ENCODE results near the gene BRDT.

Gene BRDT

DNA sequence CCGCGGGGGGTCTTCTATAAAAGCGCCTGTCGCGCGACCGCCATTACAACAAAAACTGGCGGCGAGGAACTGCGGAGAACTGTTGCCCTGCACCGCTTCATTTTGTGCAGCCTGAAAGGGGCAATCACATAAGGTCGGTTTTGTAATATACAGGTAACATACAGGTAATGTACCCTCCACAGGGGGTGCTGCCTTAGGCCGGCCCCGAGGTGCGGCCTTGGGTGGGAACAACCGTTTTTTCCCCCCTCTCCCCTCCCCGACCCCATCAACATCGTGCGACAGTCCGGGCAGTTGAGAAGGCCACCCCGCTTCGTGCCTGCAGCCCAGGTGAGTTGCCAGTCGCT is at the start of gene BRDT:
Gene BRDT, plus strand, starts transcription at position 46 of the 344 bp plus-strand sequence. CDS start 13,354 bp downstream, outside the sequence.
- peak within 1 kb of the TSS; percentile 12 for H3K27ac Mint-ChIP-seq

DNA sequence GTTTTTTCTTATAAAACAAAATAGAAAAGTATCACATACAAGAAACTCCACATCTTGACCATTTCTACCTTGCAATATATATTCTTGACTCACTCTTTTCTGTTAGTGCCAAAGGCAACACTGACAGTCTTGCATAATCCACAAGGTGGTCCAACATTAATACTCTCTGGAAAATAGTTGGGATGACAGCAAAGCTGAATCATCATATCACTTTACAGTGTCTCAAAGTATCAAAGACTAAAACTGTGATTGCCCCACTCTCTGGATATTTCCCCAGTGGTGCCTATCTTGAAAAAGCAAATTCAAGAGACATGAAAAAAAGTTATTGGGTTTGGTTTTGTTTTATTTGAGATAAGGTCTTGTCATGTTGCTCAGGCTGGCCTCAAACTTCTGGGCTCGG is 48.6 kb upstream of the BRDT start:
- Mint-ChIP-seq H3K4me1 (ENCODE audit: low read depth) (peaks cover 9% of the 10 kb centered on the region), H3K27ac (no peak overlapping the region), H3K36me3 (ENCODE audit: low read depth) (no peaks in the 10 kb centered on the region), H3K27me3 (no peaks in the 10 kb centered on the region), H3K9me3 (no peaks in the 10 kb centered on the region), H3K4me3 (no peak overlapping the region)
- no peak for DNase-seq

More for the DNA sequence above, at the start of gene BRDT:
- Mint-ChIP-seq H3K9me3 (peaks cover 2% of the 10 kb centered on the region), H3K27me3 (no peaks in the 10 kb centered on the region), H3K4me3 (peak within 1 kb of the TSS; percentile 43), H3K4me1 (ENCODE audit: low read depth) (peaks cover 16% of the 10 kb centered on the region), H3K36me3 (ENCODE audit: low read depth) (no peaks in the 10 kb centered on the region)
- no peak for DNase-seq

DNA sequence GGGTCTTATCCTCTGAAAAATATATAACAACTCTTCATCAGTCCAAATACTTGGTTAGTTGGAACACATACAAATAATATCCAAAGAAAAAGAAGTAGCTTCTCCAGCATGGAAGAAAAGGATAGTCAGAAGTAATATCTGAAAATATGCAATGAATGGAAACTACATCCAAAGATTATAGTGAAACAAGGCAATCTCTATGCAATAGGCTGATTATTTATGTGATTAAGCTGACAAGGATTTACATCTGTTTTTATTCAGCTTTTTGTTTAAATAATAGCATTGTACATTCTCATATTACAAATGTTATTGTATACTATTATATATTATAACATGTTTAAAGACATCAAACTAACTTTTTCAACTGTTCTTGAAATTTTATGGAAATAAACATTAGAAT is 48.0 kb upstream of the BRDT start:
- Mint-ChIP-seq H3K4me3 (no peak overlapping the region), H3K9me3 (no peaks in the 10 kb centered on the region), H3K27me3 (no peaks in the 10 kb centered on the region), H3K4me1 (ENCODE audit: low read depth) (peaks cover 2% of the 10 kb centered on the region), H3K36me3 (ENCODE audit: low read depth) (no peaks in the 10 kb centered on the region), H3K27ac (no peak overlapping the region)
- no peak for DNase-seq

DNA sequence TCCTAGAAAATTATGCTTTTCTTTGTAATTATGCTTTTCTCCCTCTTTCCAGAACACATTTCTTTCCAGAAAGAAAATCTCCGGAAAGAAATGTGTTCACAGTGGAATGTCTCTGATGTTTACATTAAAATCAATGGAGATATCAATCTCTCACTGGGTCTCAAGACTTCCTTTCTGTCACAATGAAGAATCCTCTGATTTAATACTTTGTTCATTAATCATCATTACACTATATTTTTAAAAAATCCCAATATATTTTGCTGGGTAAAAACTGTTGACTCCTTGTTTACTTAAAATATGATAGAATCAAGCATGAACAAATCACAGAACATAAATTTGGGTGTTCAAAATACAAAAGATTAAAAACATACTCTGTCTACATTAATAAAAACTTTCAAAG is 36.9 kb upstream of the BRDT start:
- peaks cover 5% of the 10 kb centered on the region for H3K4me1 Mint-ChIP-seq (ENCODE audit: low read depth)
- H3K36me3 Mint-ChIP-seq (ENCODE audit: low read depth) = no peaks in the 10 kb centered on the region
- no peak overlapping the region for H3K27ac Mint-ChIP-seq
- DNase-seq = no peak
- no peaks in the 10 kb centered on the region for H3K9me3 Mint-ChIP-seq
- H3K4me3 Mint-ChIP-seq = no peak overlapping the region
- H3K27me3 Mint-ChIP-seq = no peaks in the 10 kb centered on the region

DNA sequence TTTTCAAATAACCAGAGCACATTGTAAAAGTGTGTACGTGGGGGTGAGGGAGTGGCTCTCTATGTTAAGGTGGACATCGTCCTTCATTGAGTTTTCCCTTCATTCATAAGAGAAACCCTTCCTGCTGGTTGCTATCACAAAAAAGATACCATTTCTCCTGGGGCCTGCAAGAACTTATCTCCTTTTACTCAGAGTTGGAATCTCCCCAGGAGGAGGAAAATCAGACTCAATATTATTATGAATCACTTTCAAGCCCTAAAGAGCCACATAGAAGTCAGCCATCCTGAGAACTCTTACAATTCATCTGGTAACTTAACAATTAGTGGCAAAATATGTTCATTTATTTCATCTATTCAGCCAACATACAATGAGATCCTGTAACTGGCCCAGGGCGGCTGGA is 36.2 kb upstream of the BRDT start:
- H3K4me1 Mint-ChIP-seq (ENCODE audit: low read depth) = peaks cover 5% of the 10 kb centered on the region
- H3K27me3 Mint-ChIP-seq = no peaks in the 10 kb centered on the region
- H3K36me3 Mint-ChIP-seq (ENCODE audit: low read depth) = no peaks in the 10 kb centered on the region
- no peak overlapping the region for H3K4me3 Mint-ChIP-seq
- H3K27ac Mint-ChIP-seq = no peak overlapping the region
- no peaks in the 10 kb centered on the region for H3K9me3 Mint-ChIP-seq
- DNase-seq = no peak

DNA sequence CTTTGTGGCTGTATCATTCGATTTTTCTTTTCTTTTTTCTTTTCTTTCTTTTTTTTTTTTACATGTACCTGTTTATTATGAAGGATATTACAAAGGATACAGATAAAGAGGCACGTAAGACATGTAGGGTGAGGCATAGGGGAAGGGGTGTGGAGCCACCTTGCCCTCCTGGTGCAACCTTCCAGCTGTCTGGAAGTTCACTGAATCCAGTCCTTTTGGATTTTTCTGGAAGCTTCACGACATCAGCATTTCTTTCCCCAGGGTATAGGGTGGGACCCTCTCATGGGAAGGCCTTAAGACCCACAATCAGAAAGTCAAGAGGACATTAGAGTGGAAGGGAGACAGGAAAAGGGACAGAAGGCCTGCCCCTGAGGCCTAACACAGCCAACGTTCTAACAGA is 33.2 kb upstream of the BRDT start:
- Mint-ChIP-seq H3K4me1 (ENCODE audit: low read depth) (peaks cover 5% of the 10 kb centered on the region), H3K4me3 (no peak overlapping the region), H3K36me3 (ENCODE audit: low read depth) (no peaks in the 10 kb centered on the region), H3K27me3 (no peaks in the 10 kb centered on the region), H3K9me3 (no peaks in the 10 kb centered on the region), H3K27ac (no peak overlapping the region)
- no peak for DNase-seq

DNA sequence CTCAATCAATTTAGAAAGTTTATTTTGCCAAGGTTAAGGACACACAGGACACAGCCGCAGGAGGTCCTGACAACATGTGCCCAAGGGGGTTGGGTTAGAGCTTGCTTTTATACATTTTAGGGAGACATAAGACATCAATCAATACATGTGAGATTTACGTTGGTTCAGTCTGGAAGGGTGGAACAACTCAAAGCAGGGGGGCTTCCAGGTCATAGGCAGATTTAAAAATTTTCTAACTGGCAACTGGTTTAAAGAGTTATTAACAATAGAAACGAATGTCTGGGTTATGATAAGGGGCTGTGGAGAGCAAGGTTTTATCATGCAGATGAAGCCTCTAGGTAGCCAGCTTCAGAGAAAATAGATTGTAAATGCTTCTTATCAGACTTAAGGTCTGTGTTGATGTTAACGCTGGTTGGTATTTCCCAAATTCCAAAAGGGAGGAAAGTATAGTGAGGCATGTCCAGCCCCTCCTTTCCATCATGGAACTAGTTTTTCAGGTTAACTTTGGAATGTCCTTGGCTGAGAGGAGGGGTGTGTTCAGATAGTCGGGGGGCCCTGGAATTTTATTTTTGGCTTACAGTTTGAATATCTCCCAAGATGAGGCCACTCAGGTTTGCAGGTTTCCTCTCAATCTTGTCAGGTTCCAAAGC is 32.3 kb upstream of the BRDT start:
- H3K27me3 Mint-ChIP-seq = no peaks in the 10 kb centered on the region
- H3K9me3 Mint-ChIP-seq = no peaks in the 10 kb centered on the region
- no peak overlapping the region for H3K4me3 Mint-ChIP-seq
- DNase-seq = no peak
- no peaks in the 10 kb centered on the region for H3K36me3 Mint-ChIP-seq (ENCODE audit: low read depth)
- H3K27ac Mint-ChIP-seq = no peak overlapping the region
- peaks cover 5% of the 10 kb centered on the region for H3K4me1 Mint-ChIP-seq (ENCODE audit: low read depth)

DNA sequence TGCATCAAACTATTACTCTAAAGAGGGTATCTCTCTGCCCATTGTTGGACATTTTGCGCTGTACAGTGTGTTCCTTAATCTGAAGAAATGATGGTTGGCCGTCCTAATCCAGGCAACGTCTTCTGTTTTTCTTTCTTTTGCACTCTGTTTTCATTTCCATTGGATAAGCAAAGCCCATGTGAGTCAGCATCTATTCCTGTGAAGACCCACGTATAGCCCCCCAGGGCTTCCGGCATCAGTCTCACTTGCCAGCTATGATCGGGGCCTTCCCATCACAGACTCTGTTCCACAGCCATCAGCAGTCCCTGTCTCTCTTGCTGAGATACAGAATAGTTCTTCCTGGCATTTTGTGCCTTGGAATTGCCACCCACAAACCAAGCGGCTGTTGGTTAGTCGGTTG is 29.2 kb upstream of the BRDT start:
- no peak overlapping the region for H3K27ac Mint-ChIP-seq
- no peak for DNase-seq
- no peaks in the 10 kb centered on the region for H3K27me3 Mint-ChIP-seq
- H3K36me3 Mint-ChIP-seq (ENCODE audit: low read depth) = no peaks in the 10 kb centered on the region
- H3K4me1 Mint-ChIP-seq (ENCODE audit: low read depth) = peaks cover 11% of the 10 kb centered on the region
- H3K4me3 Mint-ChIP-seq = no peak overlapping the region
- no peaks in the 10 kb centered on the region for H3K9me3 Mint-ChIP-seq

DNA sequence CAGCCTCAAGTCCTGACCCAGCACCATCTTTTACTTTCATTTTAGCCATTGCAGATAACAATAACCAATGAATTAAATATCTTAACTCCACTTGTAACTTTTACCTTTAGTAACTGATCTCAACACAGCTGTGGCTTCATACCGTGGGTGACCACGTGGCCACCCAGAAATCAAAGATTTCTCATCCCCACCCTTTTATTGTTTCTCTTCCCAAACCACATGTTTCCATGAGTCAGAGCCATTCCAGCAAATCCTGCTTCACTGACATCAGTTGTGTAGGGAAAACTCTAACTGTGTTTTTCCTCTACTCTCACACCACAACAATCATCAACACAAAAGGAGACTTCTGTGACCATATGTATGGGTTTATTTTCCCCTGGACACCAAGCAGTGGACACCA is 25.1 kb upstream of the BRDT start:
- Mint-ChIP-seq H3K36me3 (ENCODE audit: low read depth) (no peaks in the 10 kb centered on the region), H3K27ac (peak overlapping the region; percentile 42), H3K4me1 (ENCODE audit: low read depth) (peaks cover 13% of the 10 kb centered on the region), H3K4me3 (no peak overlapping the region), H3K27me3 (no peaks in the 10 kb centered on the region), H3K9me3 (no peaks in the 10 kb centered on the region)
- no peak for DNase-seq

DNA sequence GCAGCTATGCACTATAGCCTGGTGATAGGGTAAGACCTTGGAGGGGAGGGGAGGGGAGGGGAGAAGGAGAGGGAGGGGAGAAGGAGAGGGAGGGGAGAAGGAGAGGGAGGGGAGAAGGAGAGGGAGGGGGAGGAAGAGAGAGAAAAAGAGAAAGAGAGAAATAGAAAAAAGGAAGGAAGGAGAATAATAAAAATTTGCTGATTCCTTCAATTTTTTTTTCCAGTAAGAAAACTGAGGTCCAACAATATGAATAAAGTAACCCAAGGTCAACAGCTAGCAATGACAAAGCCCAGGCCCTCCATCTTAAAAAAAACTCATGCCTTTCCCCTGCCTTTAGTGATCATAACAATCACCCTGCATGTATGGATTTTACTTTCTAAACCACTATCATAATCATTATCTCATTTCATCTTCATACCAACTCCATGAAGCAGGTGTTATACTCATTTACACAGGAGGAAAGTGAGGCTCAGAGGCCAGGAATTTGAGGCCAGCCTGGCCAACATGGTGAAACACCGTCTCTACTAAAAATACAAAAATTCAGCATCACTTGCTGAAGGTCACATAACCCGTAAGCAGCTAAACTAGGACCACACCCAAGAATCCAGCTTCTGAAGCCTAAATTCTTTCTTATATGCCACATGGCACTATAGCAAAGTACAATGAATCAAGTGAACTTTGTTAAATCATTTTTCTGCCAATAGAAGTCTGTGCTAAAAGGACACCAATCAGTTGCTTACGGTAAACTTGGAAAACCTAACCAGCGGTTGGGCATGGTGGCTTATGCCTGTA is 23.4 kb upstream of the BRDT start:
- DNase-seq = no peak
- H3K4me1 Mint-ChIP-seq (ENCODE audit: low read depth) = peaks cover 13% of the 10 kb centered on the region
- H3K9me3 Mint-ChIP-seq = no peaks in the 10 kb centered on the region
- H3K36me3 Mint-ChIP-seq (ENCODE audit: low read depth) = no peaks in the 10 kb centered on the region
- no peak overlapping the region for H3K27ac Mint-ChIP-seq
- H3K4me3 Mint-ChIP-seq = no peak overlapping the region
- no peaks in the 10 kb centered on the region for H3K27me3 Mint-ChIP-seq

DNA sequence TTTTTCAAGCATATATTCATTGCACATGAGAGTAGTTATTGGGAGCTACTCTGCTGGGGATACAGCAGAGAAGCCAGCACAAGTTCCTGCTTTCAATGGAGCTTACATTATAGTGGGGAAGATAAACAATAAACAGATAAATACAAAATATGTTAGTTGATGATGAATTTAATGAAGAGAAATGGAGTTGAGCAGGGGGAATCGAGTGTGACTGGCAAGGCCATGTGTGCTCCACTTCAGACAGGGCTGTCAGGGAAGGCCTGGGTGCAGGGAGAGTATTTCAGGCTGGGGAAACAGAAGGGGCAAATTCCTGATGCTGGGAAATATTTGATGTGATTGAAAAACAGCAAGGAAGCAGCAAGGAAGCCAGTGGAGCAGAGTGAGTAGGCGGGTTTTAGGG is 21.2 kb upstream of the BRDT start:
- no peak overlapping the region for H3K27ac Mint-ChIP-seq
- no peaks in the 10 kb centered on the region for H3K36me3 Mint-ChIP-seq (ENCODE audit: low read depth)
- H3K9me3 Mint-ChIP-seq = no peaks in the 10 kb centered on the region
- H3K4me3 Mint-ChIP-seq = no peak overlapping the region
- H3K27me3 Mint-ChIP-seq = no peaks in the 10 kb centered on the region
- DNase-seq = no peak
- peaks cover 13% of the 10 kb centered on the region for H3K4me1 Mint-ChIP-seq (ENCODE audit: low read depth)

DNA sequence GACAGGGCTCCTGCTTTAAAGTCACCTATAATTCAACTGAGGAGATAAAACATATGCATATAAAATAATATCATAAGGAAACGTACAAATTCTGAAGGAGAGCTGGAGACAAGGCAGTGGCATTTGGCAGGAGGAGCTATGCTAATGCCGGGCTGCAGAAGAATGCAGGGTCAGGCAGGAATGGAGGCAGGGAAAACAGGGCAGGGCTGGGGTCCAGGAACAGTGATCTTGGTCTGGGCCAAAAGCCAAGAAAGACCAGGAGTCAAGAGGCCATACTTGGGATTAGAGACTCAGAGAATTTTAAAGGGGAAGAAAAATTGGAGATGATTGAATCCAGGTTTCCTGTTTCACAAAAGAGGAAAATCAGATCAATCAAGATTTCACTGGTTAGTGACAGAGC is 20.0 kb upstream of the BRDT start:
- no peak for DNase-seq

DNA sequence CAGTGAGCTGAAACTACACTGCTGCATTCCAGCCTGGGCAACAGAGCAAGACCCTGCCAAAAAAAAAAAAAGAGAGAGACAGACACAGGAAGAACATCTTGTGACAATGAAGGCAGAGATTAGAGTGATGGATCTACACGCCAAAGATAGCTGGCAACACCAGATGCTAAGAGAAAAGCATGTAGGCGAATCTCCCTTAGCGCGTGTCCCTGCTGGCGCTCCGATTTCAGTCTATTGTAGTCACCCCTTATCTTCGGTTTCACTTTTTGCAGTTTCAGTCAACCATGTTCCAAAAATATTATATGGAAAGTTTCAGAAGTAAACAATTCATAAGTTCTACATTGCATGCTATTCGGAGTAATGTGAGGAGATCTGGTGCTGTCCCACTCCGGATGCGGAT is 11.6 kb upstream of the BRDT start:
- no peak overlapping the region for H3K4me3 Mint-ChIP-seq
- no peak for DNase-seq
- H3K9me3 Mint-ChIP-seq = no peaks in the 10 kb centered on the region
- no peak overlapping the region for H3K27ac Mint-ChIP-seq
- no peaks in the 10 kb centered on the region for H3K36me3 Mint-ChIP-seq (ENCODE audit: low read depth)
- no peaks in the 10 kb centered on the region for H3K27me3 Mint-ChIP-seq
- H3K4me1 Mint-ChIP-seq (ENCODE audit: low read depth) = no peaks in the 10 kb centered on the region

More for the DNA sequence above, 20.0 kb upstream of the BRDT start:
- H3K27me3 Mint-ChIP-seq = no peaks in the 10 kb centered on the region
- no peak overlapping the region for H3K4me3 Mint-ChIP-seq
- peaks cover 6% of the 10 kb centered on the region for H3K4me1 Mint-ChIP-seq (ENCODE audit: low read depth)
- H3K36me3 Mint-ChIP-seq (ENCODE audit: low read depth) = no peaks in the 10 kb centered on the region
- H3K9me3 Mint-ChIP-seq = no peaks in the 10 kb centered on the region
- H3K27ac Mint-ChIP-seq = no peak overlapping the region

DNA sequence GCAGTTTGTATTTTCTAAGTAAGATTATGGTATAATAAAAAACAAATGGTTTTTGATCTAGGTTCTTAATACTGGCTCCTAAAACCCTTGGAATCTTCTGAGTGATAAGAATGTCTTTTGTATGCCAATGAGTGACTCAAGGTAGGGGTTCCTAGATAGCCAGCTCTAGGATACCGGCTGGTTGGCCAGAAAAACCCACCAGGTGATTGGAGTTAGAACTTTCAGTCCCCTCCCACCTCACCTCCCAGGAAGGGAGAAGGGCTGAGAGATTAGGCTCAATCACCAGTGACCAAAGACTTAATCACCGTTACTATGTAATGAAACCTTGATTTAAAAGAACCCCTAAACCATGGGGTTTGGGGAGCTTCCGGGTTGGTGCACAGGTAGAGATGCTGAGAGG is 8.7 kb upstream of the BRDT start:
- Mint-ChIP-seq H3K27ac (no peak overlapping the region), H3K4me3 (no peak overlapping the region), H3K4me1 (ENCODE audit: low read depth) (no peaks in the 10 kb centered on the region), H3K36me3 (ENCODE audit: low read depth) (no peaks in the 10 kb centered on the region), H3K9me3 (no peaks in the 10 kb centered on the region), H3K27me3 (no peaks in the 10 kb centered on the region)
- no peak for DNase-seq

DNA sequence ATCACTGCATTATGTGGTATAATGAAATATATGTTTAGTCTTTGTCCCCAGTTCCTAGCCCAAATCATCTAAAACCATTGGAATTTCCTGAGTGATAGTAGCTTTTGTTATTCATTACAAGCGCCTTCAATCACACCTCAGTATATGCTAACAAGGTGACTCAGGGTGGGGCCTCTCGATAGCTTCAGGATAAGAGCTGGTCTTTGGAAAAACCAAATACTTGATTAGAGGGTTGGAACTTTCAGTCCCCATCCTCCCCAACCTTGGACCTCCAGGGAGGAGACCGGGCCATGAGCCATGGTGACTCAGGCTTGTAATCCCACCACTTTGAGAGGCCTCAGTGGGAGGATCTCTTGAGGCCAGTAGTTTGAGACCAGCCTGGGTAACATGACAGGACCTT is 5.1 kb upstream of the BRDT start:
- Mint-ChIP-seq H3K36me3 (ENCODE audit: low read depth) (no peaks in the 10 kb centered on the region), H3K4me1 (ENCODE audit: low read depth) (peaks cover 15% of the 10 kb centered on the region), H3K4me3 (no peak overlapping the region), H3K9me3 (no peaks in the 10 kb centered on the region), H3K27ac (no peak overlapping the region), H3K27me3 (no peaks in the 10 kb centered on the region)
- DNase-seq = no peak
